Cortex of kidney (tissue), 1 donor: Measurements from ENCODE around the gene PI16.

ENCODE experiments used
- DNase-seq: peaks from one replicate; lab custom pipeline; 2025; lab: John Stamatoyannopoulos, UW

Gene PI16

GRCh38 chr6:36954262-36954931 lies at the start of gene PI16:
TSS of gene PI16 (plus strand) at chr6:36954738. CDS start at chr6:36954761, 23 bp downstream.
- no peak for DNase-seq

GRCh38 chr6:36904851-36905393 lies 49.6 kb upstream of the PI16 start:
- no peak for DNase-seq

- no peak for DNase-seq
Measured at GRCh38 chr6:36906539-36907325, 47.8 kb upstream of the PI16 start.

GRCh38 chr6:36907781-36908180 lies 46.8 kb upstream of the PI16 start:
- no peak for DNase-seq

- no peak for DNase-seq
Measured at GRCh38 chr6:36908747-36909146, 45.8 kb upstream of the PI16 start.

- DNase-seq = no peak
Measured at GRCh38 chr6:36912030-36912454, 42.5 kb upstream of the PI16 start.

GRCh38 chr6:36912586-36912985 lies 42.0 kb upstream of the PI16 start:
- DNase-seq = no peak

- DNase-seq = no peak
Measured at GRCh38 chr6:36913082-36913481, 41.5 kb upstream of the PI16 start.

- no peak for DNase-seq
Measured at GRCh38 chr6:36914227-36914794, 40.2 kb upstream of the PI16 start.

- no peak for DNase-seq
Measured at GRCh38 chr6:36915599-36915998, 38.9 kb upstream of the PI16 start.

- no peak for DNase-seq
Measured at GRCh38 chr6:36916126-36916525, 38.4 kb upstream of the PI16 start.

GRCh38 chr6:36917541-36918193 lies 36.9 kb upstream of the PI16 start:
- DNase-seq = no peak

GRCh38 chr6:36920049-36920448 lies 34.5 kb upstream of the PI16 start:
- no peak for DNase-seq

GRCh38 chr6:36920546-36920945 lies 34.0 kb upstream of the PI16 start:
- DNase-seq = no peak

- DNase-seq = no peak
Measured at GRCh38 chr6:36924131-36924530, 30.4 kb upstream of the PI16 start.

- no peak for DNase-seq
Measured at GRCh38 chr6:36924778-36925374, 29.7 kb upstream of the PI16 start.

- DNase-seq = no peak
Measured at GRCh38 chr6:36925809-36926208, 28.7 kb upstream of the PI16 start.

- no peak for DNase-seq
Measured at GRCh38 chr6:36926708-36927513, 27.6 kb upstream of the PI16 start.

- DNase-seq = no peak
Measured at GRCh38 chr6:36927691-36928546, 26.6 kb upstream of the PI16 start.

- DNase-seq = no peak
Measured at GRCh38 chr6:36928547-36928918, 26.0 kb upstream of the PI16 start.
